GM13976 (cell line): Measurements from ENCODE around the gene IFTAP.

Source experiments
- DNase-seq: peaks from one replicate; pipeline ENCODE4 v3.0.0; 2012; ENCODE audit warnings: low spot score
- in situ Hi-C: fragments of 300-500 bp; cut with MboI; formaldehyde crosslinking; loops from one replicate; pipeline ENCODE4 v1.12.0; 2022; ENCODE audit warnings: low sequenced_read_pairs, mixed read lengths, inconsistent platforms; ENCODE audit not compliant: unreplicated experiment
- TF ChIP-seq, protein P1 (sequence below): IDR thresholded peaks from 2 replicates; pipeline ENCODE4 v1.5.1; 2012; ENCODE audit warnings: borderline replicate concordance, mild to moderate bottlenecking; ENCODE audit not compliant: insufficient read depth; ENCODE audit errors: extremely low read depth, missing control alignments, control extremely low read depth

IFTAP gene

DNA sequence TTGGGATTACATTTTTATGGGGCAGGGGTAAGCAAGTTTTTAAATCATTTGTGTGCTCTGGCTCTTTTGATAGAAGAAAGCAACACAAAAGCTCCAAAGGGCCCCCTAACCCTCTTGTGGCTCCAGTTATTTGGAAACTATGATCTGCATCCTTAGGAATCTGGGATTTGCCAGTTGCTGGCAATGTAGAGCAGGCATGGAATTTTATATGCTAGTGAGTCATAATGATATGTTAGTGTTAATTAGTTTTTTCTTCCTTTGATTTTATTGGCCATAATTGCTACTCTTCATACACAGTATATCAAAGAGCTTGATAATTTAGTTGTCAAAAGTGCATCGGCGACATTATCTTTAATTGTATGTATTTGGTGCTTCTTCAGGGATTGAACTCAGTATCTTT lies 16.4 kb upstream of the IFTAP start:
- DNase-seq = no peak
- in situ Hi-C loops = no loop called here
- TF ChIP-seq, protein P1, sequence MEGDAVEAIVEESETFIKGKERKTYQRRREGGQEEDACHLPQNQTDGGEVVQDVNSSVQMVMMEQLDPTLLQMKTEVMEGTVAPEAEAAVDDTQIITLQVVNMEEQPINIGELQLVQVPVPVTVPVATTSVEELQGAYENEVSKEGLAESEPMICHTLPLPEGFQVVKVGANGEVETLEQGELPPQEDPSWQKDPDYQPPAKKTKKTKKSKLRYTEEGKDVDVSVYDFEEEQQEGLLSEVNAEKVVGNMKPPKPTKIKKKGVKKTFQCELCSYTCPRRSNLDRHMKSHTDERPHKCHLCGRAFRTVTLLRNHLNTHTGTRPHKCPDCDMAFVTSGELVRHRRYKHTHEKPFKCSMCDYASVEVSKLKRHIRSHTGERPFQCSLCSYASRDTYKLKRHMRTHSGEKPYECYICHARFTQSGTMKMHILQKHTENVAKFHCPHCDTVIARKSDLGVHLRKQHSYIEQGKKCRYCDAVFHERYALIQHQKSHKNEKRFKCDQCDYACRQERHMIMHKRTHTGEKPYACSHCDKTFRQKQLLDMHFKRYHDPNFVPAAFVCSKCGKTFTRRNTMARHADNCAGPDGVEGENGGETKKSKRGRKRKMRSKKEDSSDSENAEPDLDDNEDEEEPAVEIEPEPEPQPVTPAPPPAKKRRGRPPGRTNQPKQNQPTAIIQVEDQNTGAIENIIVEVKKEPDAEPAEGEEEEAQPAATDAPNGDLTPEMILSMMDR = no peak

DNA sequence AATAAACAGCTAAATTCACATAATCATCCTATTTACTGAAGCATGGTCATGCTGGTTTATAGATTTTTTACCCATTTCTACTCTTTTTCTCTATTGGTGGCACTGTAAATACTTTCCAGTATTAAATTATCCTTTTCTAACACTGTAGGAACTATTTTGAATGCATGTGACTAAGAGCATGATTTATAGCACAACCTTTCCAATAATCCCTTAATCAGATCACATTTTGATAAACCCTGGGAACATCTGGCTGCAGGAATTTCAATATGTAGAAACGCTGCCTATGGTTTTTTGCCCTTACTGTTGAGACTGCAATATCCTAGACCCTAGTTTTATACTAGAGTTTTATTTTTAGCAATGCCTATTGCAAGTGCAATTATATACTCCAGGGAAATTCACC lies 15.8 kb upstream of the IFTAP start:
- in situ Hi-C loops = no loop called here
- no peak for DNase-seq
- TF ChIP-seq, protein P1 = no peak

DNA sequence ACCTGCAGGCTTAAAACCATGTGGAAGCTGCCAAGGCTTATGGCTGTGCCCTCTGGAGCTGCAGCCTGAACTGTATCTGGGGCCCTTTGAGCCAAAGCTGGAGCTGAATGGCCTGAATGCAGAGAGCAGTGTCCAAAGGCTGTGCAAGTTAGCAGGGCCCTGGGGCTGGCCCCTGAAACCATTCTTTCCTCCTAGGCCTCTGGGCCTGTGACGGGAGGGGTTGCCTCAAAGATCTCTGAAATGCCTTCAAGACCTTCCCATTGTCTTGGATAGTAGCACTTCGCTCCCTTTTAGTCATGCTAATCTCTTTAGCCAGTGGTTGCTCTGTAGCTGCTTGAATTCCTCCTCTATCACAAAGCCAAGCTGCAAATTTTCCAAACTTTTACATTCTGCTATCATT lies 12.8 kb upstream of the IFTAP start:
- TF ChIP-seq, protein P1 = no peak
- DNase-seq = no peak
- in situ Hi-C loops = no loop called here

DNA sequence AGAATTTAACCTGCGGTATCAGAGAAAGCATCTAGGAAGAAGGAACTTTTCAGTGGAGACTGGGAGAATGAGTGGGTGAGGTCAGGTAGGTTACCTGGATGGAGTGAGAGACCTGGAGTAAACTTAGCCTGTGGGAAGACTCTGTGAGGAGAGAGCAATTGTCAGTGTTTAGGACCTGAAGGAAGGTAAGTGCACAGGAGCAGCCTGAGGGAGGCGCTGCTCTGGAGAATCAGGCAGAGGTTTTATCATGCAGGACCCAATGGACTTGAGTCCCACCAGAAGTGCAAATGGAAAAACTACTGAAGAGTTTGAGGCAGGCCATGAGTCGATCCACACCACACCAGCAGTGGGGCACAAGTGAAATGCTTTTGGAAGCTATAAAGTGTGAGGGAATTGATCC lies 10.6 kb upstream of the IFTAP start:
- in situ Hi-C loops = no loop called here

DNA sequence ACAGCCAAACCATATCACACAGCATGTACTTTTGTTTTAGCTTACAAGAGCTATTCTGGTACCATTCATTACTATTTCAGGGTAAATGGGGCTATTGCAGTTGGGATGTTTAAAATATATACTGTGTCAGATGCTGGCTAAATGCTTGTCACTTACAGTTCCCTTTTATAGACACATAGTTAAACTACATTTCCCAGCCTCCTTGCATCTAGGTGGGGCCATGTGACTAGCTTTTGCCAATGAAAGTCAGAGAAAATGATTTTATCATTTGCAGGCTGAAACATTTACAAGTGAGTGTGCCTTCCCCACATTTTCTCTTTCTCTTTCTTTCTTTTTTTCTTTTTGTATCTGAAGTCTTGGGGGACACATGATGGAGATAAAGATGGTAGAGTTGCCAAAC lies 7.8 kb upstream of the IFTAP start:
- TF ChIP-seq, protein P1 = no peak
- no peak for DNase-seq
- in situ Hi-C loops = no loop called here

More for the DNA sequence above, 10.6 kb upstream of the IFTAP start:
- no peak for DNase-seq
- TF ChIP-seq, protein P1 = no peak

DNA sequence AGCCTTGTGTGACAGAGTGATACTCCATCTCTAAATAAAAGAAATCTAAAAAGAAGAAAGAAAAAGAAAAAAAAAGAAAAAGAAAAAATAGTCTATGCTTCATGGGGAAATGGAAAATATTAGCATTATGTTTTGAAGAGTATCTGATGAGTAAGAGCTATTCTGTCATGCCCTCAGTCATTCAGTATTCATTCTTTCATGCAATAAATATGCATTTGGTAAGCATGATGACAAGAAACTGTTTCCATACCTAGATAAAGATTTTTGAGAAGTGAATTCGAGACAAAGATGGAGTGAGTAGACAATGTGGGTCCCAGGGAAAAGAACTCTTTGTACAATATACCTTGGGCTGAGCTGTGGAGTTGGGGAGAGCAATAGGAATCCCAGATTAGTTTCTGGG lies 6.2 kb upstream of the IFTAP start:
- in situ Hi-C loops = no loop called here
- no peak for DNase-seq
- TF ChIP-seq, protein P1 = no peak

DNA sequence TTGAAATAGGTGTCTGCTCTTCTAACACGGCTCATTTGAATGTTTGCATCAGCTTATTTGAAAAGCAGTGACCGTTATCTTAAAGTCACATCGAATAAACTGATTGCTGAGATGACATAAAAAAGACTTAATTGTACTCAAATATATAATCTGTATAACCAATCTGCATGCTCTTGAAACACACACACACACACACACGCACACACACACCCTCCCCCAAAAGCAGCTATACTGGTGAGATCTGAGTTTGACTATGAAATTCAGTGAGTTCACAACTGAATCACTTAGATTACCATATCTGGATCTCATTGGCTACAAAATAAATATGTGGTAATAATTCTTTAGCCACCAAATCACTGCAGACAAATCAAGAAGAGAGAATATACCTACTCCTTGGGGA lies 3.8 kb upstream of the IFTAP start:
- TF ChIP-seq, protein P1 = no peak
- in situ Hi-C loops = no loop called here
- DNase-seq = no peak
